ENCODE data around the gene UPK1A. TPM values are rescaled to one million over a fixed set of nuclear protein-coding genes. Genes with fewer than 3 reads are reported as not detected.

UPK1A gene
- total and polyA plus RNA-seq, 9 of the 15 experiments (the other 6 are each of a cell fraction or from before 2014, with no cell fraction given), result 0.06 to 0.13 TPM; not detected in 7

GRCh38 chr19:35628565-35629331 lies 37.6 kb upstream of the UPK1A start, which contains the start of gene RBM42 (continued):
- TF ChIP-seq SRSF3 (IDR thresholded peaks at IDR 0.05; ENCODE audit: insufficient read depth, low read length) (no peak), MBD2 (IDR thresholded peaks at IDR 0.05; ENCODE audit: borderline replicate concordance, low read depth) (peak; percentile 98), ATF3 (IDR thresholded peaks at IDR 0.05) (peak; percentile 100), ATF3 (CRISPR knock-in tag; conservative IDR thresholded peaks at IDR 0.05) (no peak), CGGBP1 (CRISPR knock-in tag; IDR thresholded peaks at IDR 0.05) (no peak), ZFP30 (CRISPR knock-in tag; IDR thresholded peaks at IDR 0.05; ENCODE audit: borderline replicate concordance) (no peak), GATAD2A (IDR thresholded peaks at IDR 0.05) (peak; percentile 32; the same call in 1 of the 2 replicates), CREM (IDR thresholded peaks at IDR 0.05; ENCODE audit: low read depth) (peak; percentile 100), ZNF263 (CRISPR knock-in tag; IDR thresholded peaks at IDR 0.05; ENCODE audit: borderline replicate concordance) (peak; percentile 98), SIN3B (IDR thresholded peaks at IDR 0.05; ENCODE audit: low read depth) (peak; percentile 99), HMGXB4 (CRISPR knock-in tag; IDR thresholded peaks at IDR 0.05) (no peak), TAL1 (IDR thresholded peaks at IDR 0.05) (0 out of 2 replicates have a peak, but pooled peaks have one; percentile 3), ZNF644 (tag; IDR thresholded peaks at IDR 0.05; ENCODE audit: low read depth) (no peak), CBX3 (IDR thresholded peaks at IDR 0.05; ENCODE audit: borderline replicate concordance in 1 of 2, low read length in 2 of 2) (peak in 1 of 2 experiments; percentile 71; a peak in 1 of 3 replicates), TAF1 (IDR thresholded peaks at IDR 0.05; ENCODE audit: control insufficient read depth, extremely low read depth, insufficient read depth, low read length, severe bottlenecking) (peak; percentile 16), HNRNPLL (IDR thresholded peaks at IDR 0.05; ENCODE audit: low read depth, low read length, poor library complexity, severe bottlenecking) (no peak), CHAMP1 (IDR thresholded peaks at IDR 0.05) (0 out of 2 replicates have a peak, but pooled peaks have one; percentile 78), POLR2B (IDR thresholded peaks at IDR 0.05; ENCODE audit: low read depth, partially characterized antibody) (peak; percentile 62), ATF6 (CRISPR knock-in tag; IDR thresholded peaks at IDR 0.05) (no peak), GABPA (tag; conservative IDR thresholded peaks at IDR 0.05; ENCODE audit: low read depth) (peak; percentile 78)

Data from K562 (cell line).